Measurements from ENCODE around the gene CDC6.

The CDC6 gene

DNA sequence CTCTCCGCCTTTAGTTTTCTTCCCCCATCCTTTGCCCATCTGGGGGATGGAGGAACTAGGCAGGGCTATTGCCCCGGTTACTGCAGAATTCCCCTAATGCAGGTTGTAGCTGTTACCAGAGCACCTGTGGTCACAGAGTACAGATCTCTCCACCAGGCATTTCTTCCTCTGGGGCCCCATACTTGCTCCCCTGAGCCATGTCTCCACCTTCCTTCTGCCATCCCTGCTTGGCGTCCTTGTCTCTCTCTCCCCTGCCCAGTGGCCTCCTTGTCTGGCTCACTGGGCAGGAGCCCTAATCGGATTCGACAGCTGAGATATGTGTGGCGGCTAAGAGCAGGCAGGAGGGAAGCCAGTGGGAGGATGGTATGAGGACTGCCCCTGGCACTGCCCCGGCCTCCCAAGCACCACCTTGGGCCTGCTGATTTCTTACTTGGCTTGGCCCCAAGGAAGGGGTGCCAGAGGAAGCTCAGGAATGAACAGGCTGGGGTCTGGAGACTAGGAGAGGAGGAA is 23.3 kb downstream of the CDC6 start:
- no peak for DNase-seq (ENCODE audit: low read depth in 2 of 2)

DNA sequence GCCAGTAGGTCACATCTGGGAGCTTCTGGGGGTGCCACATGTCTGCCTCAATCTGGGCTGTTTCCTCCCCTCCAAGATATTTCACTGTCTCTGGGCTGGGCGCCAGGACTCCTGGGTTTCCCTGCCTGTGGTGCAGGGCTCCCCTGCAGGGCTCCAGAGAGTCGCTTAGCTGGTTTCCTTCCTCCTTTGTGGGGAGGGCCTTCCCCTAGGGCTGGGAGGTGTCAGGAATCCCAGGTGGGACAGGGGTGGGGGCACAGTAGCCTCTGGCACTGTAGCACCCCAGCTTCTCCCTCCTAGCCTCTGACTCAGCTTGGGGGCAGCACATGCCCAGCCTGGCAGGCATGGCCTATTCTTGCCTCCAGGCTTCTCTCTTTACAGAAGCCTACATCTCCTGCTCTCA is 23.9 kb downstream of the CDC6 start:
- no peak for DNase-seq (ENCODE audit: low read depth in 2 of 2)

- no peak for DNase-seq (ENCODE audit: low read depth in 2 of 2)
Observed at GRCh38 chr17:40312131-40312731, 24.6 kb downstream of the CDC6 start.

- no peak for DNase-seq (ENCODE audit: low read depth in 2 of 2)
Observed at GRCh38 chr17:40312893-40313667, 25.4 kb downstream of the CDC6 start.

- DNase-seq (ENCODE audit: low read depth in 2 of 2) = no peak
Observed at GRCh38 chr17:40313668-40314583, 26.2 kb downstream of the CDC6 start.

DNA sequence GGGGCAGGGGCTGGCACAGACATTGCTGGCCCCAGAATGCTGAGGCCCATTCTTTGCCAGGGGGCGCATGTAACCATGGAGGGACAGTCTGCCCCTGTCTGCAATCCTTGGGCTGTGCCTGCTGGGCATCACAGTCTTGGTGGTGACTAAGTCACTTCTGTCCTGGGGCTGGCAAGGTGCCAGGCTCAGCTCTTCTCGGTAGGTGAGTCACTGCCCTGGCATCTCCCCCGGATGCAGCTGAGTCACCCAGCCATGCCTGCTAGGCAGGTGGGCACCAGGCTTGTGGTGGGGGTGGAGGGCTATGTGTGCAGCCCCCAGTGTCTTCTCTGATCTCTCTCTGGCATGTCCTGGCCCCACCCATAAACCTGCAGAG is 26.9 kb downstream of the CDC6 start:
- no peak for DNase-seq (ENCODE audit: low read depth in 2 of 2)

- DNase-seq (ENCODE audit: low read depth in 2 of 2) = no peak
Observed at GRCh38 chr17:40315206-40315605, 27.5 kb downstream of the CDC6 start.

- no peak for DNase-seq (ENCODE audit: low read depth in 2 of 2)
Observed at GRCh38 chr17:40315678-40316570, 28.2 kb downstream of the CDC6 start.

DNA sequence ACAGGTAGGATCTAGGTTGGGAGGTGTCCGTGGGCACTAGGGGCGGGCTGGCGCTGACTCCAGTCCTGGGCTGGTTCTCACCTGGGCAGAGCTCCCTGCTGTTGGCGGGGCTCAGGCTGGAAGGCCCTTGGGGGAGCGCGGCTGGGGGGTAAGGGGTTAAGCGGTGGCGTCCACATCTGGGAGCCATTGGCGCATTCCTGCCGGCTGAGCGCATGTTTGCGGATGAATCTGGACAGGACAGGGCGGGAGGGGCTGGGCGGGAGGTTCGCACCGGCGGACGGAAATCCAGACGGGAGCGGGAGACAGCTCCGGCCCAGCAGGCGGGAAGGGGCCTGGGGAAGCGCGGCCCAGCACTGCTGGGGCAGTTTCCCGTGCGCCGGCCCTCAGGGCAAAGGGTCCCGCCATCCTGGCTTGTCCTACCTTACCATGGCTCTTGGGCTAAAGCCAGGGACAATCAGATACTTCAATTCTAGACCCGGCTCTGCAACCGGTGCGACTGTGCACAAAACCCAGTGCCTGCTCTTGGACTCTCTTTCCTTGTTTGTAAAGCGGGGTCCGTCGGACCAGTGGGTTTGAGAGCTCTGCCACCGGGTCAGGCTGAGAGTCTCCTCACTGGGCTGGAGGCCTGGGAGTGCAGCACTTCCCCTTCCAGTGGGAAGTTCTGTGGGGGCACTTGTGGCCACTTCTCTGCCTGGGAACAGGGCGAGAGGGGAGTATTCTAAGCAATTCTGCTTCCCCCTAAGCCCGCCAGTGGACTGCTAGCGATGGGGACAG is 29.1 kb downstream of the CDC6 start:
- DNase-seq (ENCODE audit: low read depth in 2 of 2) = no peak

DNA sequence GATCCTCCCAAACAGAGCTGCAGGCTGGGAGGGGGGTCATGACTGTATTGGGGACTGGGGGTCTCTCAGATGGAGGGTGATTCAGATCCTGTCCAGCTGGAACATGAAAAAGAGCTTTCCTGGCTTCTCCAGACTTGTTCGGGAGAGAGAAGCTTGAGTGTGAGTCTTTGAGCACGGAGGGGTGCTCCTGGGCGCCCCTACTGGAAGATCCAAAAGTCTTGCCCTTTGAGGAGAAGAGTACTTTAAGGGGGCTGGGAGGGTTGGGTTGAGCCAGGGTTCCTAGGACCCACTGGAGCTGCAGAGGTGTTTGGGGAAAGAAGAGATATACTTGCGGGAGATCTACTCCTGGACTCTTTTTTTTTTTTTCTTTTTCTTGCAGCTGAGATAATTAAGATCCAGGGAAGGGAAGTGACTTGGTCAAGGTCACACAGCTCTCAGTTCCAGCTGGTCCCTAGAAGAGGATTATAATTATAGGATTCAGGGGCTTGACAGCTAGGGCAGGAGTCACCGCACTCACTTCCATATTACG is 29.7 kb downstream of the CDC6 start:
- no peak for DNase-seq (ENCODE audit: low read depth in 2 of 2)

- peak; percentile 88 to 91 for DNase-seq (ENCODE audit: low read depth in 2 of 2)
Observed at GRCh38 chr17:40317880-40318829, 30.5 kb downstream of the CDC6 start.

- DNase-seq (ENCODE audit: low read depth in 2 of 2) = no peak
Observed at GRCh38 chr17:40318830-40319391, 31.2 kb downstream of the CDC6 start.

- no peak for DNase-seq (ENCODE audit: low read depth in 2 of 2)
Observed at GRCh38 chr17:40319651-40320540, 32.2 kb downstream of the CDC6 start.

- DNase-seq (ENCODE audit: low read depth in 2 of 2) = no peak
Observed at GRCh38 chr17:40320756-40321523, 33.3 kb downstream of the CDC6 start.

DNA sequence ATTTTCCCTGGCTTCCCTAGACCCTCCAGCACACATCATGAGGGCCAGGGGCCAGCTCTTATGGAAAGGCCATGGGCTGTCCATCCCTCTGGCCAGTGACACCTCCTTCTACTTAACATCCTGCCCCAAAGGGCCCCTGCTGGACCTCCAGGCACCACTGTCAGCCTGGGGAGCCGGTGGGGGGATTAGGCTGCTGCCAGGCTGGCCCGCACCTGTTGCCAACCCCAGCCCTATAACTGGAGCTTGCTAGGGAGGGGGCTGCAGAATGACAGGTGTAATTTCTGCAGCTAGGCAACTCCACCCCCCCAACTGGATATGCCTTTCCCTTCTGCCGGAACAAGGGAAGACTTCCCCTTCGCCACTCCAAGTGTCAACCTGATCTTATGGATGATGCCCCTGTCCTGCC is 33.8 kb downstream of the CDC6 start:
- DNase-seq (ENCODE audit: low read depth in 2 of 2) = no peak

DNA sequence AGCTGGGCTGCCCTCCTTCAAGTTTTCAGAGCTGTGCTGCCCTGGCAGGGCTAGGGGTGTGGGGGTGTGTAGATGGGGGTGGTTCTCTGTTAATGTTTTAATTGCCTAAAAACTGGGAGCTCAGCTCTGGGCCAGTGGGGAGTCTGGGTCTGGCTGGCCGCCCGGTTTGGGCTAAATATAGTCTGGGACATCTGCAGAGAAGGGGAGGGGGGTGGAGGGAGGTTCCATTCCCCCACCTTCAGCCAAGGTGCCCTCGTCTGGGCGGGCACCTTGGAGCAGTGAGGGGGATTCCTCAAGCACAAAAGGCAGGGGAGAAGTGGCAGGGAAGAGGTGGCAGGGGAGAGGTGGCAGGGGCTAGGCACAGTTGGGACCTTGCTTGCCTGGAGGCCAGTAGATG is 34.3 kb downstream of the CDC6 start:
- no peak for DNase-seq (ENCODE audit: low read depth in 2 of 2)

Data from fibroblast of skin of left biceps (primary cell).